Testis (tissue), 2 donors: ENCODE data around the gene DPYD.

Source experiments
- POLR2A ChIP-seq: fragments of 450-650 bp; IDR thresholded peaks from one replicate; pipeline ENCODE4 v1.6.1; 2017; ENCODE audit warnings: antibody characterized with exemption, mild to moderate bottlenecking, moderate library complexity
- TF ChIP-seq, protein P1 (sequence below), 3 experiments: fragments of 450-650 bp in 2 of 3; fragments of 200-600 bp in 1 of 3; sonication (generic) in 1 of 3; IDR thresholded peaks; one replicate each; pipeline ENCODE4 v1.5.1; 2016 to 2019; ENCODE audit warnings: antibody characterized with exemption in 3 of 3, mild to moderate bottlenecking in 2 of 3, moderate library complexity in 1 of 3

DNA sequence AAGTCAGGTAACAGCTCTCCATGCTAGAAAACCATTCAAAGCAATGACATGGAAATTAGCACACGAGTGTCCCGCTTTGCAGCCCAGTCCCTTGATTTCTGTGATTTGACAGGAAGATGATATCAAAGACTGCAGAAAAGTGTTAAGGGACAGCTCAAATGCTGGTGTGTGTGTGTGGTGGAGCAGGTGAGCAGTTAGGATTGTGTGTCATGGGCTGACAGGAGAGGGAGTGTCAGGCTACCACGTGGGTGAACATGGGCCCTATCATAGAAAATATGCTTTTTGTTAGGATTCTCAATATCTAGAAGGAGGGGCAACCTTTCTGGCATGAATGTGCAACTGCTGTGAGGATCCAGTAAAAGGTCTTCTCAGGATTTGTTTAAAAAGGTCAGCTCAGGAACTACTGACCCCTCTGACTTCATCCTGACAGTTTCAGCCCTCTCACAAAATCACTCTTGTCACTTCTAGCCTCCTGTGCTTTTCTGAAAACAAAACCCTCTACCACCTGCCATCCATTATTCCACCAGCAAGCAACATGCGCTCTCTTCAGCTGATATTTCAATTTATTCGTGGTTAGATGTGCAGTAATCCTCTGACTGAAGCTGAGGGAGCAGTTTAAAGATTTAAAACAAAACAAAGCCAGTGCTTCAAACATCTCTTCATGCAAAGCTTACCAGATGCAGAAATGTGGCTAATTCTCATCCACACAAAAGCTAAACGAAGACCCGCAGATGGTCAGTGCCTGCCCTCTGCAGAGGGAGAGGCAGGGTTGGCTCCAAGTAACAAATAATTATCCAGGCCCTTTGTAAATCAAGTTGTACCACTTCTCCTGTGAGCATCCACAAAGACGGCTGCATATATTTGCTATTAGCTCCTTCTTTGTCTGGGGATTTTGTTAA is 801.3 kb downstream of the DPYD start:
- TF ChIP-seq, protein P1, sequence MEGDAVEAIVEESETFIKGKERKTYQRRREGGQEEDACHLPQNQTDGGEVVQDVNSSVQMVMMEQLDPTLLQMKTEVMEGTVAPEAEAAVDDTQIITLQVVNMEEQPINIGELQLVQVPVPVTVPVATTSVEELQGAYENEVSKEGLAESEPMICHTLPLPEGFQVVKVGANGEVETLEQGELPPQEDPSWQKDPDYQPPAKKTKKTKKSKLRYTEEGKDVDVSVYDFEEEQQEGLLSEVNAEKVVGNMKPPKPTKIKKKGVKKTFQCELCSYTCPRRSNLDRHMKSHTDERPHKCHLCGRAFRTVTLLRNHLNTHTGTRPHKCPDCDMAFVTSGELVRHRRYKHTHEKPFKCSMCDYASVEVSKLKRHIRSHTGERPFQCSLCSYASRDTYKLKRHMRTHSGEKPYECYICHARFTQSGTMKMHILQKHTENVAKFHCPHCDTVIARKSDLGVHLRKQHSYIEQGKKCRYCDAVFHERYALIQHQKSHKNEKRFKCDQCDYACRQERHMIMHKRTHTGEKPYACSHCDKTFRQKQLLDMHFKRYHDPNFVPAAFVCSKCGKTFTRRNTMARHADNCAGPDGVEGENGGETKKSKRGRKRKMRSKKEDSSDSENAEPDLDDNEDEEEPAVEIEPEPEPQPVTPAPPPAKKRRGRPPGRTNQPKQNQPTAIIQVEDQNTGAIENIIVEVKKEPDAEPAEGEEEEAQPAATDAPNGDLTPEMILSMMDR (IDR thresholded peaks at IDR 0.05) = no peak
- no peak for TF ChIP-seq POLR2A
